K562 (cell line): ENCODE results near the gene TTC23L. TPM values are rescaled to one million over a fixed set of nuclear protein-coding genes. Genes with fewer than 3 reads are reported as not detected.
A peak's percentile ranks its signal among the peaks of the same experiment; 100 is the strongest.

Source experiments
- ARHGAP35 ChIP-seq: fragments of 450-650 bp; IDR thresholded peaks from 2 replicates; pipeline ENCODE4 v1.6.1; 2018; ENCODE audit not compliant: partially characterized antibody
- ARID3B ChIP-seq: fragments of 250-450 bp; sonication (Bioruptor Pico); IDR thresholded peaks from 2 replicates; pipeline ENCODE4 v1.4.0; 2020; ENCODE audit warnings: borderline replicate concordance
- CBFB ChIP-seq: sonication (generic); formaldehyde crosslinking; IDR thresholded peaks from 2 replicates; pipeline ENCODE4 v1.4.0; 2020; ENCODE audit warnings: mild to moderate bottlenecking, missing genetic modification reagents
- CUX1 ChIP-seq: fragments of 200-800 bp; sonication (Bioruptor generic); IDR thresholded peaks from 2 replicates; pipeline ENCODE4 v1.6.1; 2016; ENCODE audit warnings: missing genetic modification characterization, missing compliant biosample characterization
- GABPA ChIP-seq: fragments of 200-800 bp; sonication (Bioruptor generic); conservative IDR thresholded peaks from 2 replicates; pipeline ENCODE4 v1.6.1; 2016; ENCODE audit warnings: low read depth, missing genetic modification characterization, missing compliant biosample characterization
- KDM1A ChIP-seq, 2 experiments: fragments of 450-650 bp; IDR thresholded peaks; 2 replicates each; pipeline ENCODE4 v1.6.1; 2016; ENCODE audit warnings: mild to moderate bottlenecking in 2 of 2
- POLR2B ChIP-seq: fragments of 450-650 bp; IDR thresholded peaks from 2 replicates; pipeline ENCODE4 v1.6.1; 2018; ENCODE audit warnings: low read depth; ENCODE audit not compliant: partially characterized antibody
- RBM17 ChIP-seq: fragments of 200-400 bp; formaldehyde crosslinking; IDR thresholded peaks from 2 replicates; pipeline ENCODE4 v1.6.1; 2017; ENCODE audit warnings: low read depth, mild to moderate bottlenecking, low read length, borderline replicate concordance
- RBM22 ChIP-seq: fragments of 200-400 bp; formaldehyde crosslinking; IDR thresholded peaks from 2 replicates; pipeline ENCODE4 v1.6.1; 2018; ENCODE audit warnings: low read length, low read depth; ENCODE audit not compliant: poor library complexity, severe bottlenecking
- RNF219 ChIP-seq: fragments of 250-450 bp; sonication (Bioruptor Pico); IDR thresholded peaks from 2 replicates; pipeline ENCODE4 v1.5.0; 2022; ENCODE audit warnings: mild to moderate bottlenecking
- SMARCA4 ChIP-seq: fragments of 450-650 bp; IDR thresholded peaks from 2 replicates; pipeline ENCODE4 v1.6.1; 2016
- SP1 ChIP-seq: sonication (generic); formaldehyde crosslinking; IDR thresholded peaks from 2 replicates; pipeline ENCODE4 v1.8.1; 2022; ENCODE audit warnings: mild to moderate bottlenecking, missing genetic modification reagents
- SREBF1 ChIP-seq: fragments of 150-350 bp; IDR thresholded peaks from 2 replicates; pipeline ENCODE4 v1.6.1; 2014; ENCODE audit warnings: antibody characterized with exemption, low read depth, low read length, borderline replicate concordance
- TEAD4 ChIP-seq, 2 experiments: sonication (generic) in 1 of 2; formaldehyde crosslinking in 1 of 2; IDR thresholded peaks; 2 replicates each; pipeline versions ENCODE4 v1.6.1 to v1.8.0; 2012 to 2022; ENCODE audit warnings: borderline replicate concordance in 1 of 2, inconsistent platforms in 1 of 2, low read length in 1 of 2, mild to moderate bottlenecking in 1 of 2, missing genetic modification reagents in 1 of 2
- TOE1 ChIP-seq, 2 experiments: fragments of 450-650 bp in 1 of 2; sonication (generic) in 1 of 2; formaldehyde crosslinking in 1 of 2; IDR thresholded peaks; 2 replicates each; pipeline versions ENCODE4 v1.7.1 to v1.8.0; 2016 to 2022; ENCODE audit warnings: borderline replicate concordance in 2 of 2, mild to moderate bottlenecking in 2 of 2, antibody characterized with exemption in 1 of 2, inconsistent platforms in 1 of 2, low read depth in 1 of 2, missing genetic modification reagents in 1 of 2, moderate library complexity in 1 of 2
- ZNF174 ChIP-seq: fragments of 250-450 bp; sonication (Bioruptor Pico); IDR thresholded peaks from 2 replicates; pipeline ENCODE4 v1.4.0; 2020; ENCODE audit warnings: mild to moderate bottlenecking
- ZNF431 ChIP-seq: sonication (generic); formaldehyde crosslinking; IDR thresholded peaks from 2 replicates; pipeline ENCODE4 v1.8.0; 2022; ENCODE audit warnings: mild to moderate bottlenecking, missing genetic modification reagents
- ZNF717 ChIP-seq: fragments of 250-450 bp; sonication (Bioruptor Pico); IDR thresholded peaks from 2 replicates; pipeline ENCODE4 v1.5.0; 2021
- polyA plus RNA-seq, 8 experiments: library from polyadenylated mRNA; depleted of rRNA in 4 of 8; stranded (reverse) in 5 of 8; unstranded in 3 of 8; fragments of >200 nt; fragmentation: Nextera tagmentation in 2 of 8; fragmentation: Illumina TruSeq in 1 of 8; extraction: Ambion mirVana in 2 of 8; extraction: Trizol in 1 of 8; gene quantifications; 2 replicates each; pipeline versions ENCODE4 v1.2.1 to v1.2.3, GENCODE V29; 2011 to 2014; ENCODE audit warnings: inconsistent platforms in 1 of 8, missing spikeins in 1 of 8
- total RNA-seq, 7 experiments: library from RNA; depleted of rRNA in 6 of 7; stranded (reverse); fragments of >200 nt in 6 of 7; fragmentation: Illumina TruSeq in 2 of 7; extraction: Trizol in 2 of 7; gene quantifications; 2 replicates each; pipeline versions ENCODE4 v1.2.1 to v1.2.3, GENCODE V29; 2011 to 2021; ENCODE audit warnings: low replicate concordance in 1 of 7

The TTC23L gene
- total and polyA plus RNA-seq, 9 of the 15 experiments (the other 6 are each of a cell fraction or from before 2014, with no cell fraction given), result 0.03 to 0.32 (median 0.14) TPM; not detected in 2

- no peak for TF ChIP-seq ARID3B (CRISPR knock-in tag)
- TF ChIP-seq CBFB (CRISPR knock-in tag), result no peak
- peak; percentile 95 for TF ChIP-seq SMARCA4
- 0 out of 2 replicates have a peak, but pooled peaks have one; percentile 46 for TF ChIP-seq CUX1 (CRISPR knock-in tag)
- no peak for TF ChIP-seq ARHGAP35
- no peak for TF ChIP-seq ZNF717
- peak; percentile 55 for TF ChIP-seq POLR2B
- TF ChIP-seq RBM17, result no peak
- TF ChIP-seq SP1 (CRISPR knock-in tag), result no peak
- no peak for TF ChIP-seq SREBF1
- TF ChIP-seq ZNF174, result no peak
- 0 out of 2 replicates have a peak, but pooled peaks have one; percentile 52 for TF ChIP-seq TOE1 (IDR thresholded peaks at IDR 0.05; ENCODE audit: borderline replicate concordance)
- no peak for TF ChIP-seq TOE1 (CRISPR knock-in tag; IDR thresholded peaks at IDR 0.05; ENCODE audit: borderline replicate concordance, low read depth)
- no peak for TF ChIP-seq ZNF431 (CRISPR knock-in tag)
- no peak for TF ChIP-seq RNF219 (CRISPR knock-in tag)
- TF ChIP-seq KDM1A (IDR thresholded peaks at IDR 0.05), result peak; percentile 54 to 68; a peak in 3 of 4 replicates
- TF ChIP-seq GABPA (tag), result 0 out of 2 replicates have a peak, but pooled peaks have one; percentile 39
- no peak for TF ChIP-seq TEAD4 (IDR thresholded peaks at IDR 0.05; ENCODE audit: low read length)
- no peak for TF ChIP-seq TEAD4 (CRISPR knock-in tag; IDR thresholded peaks at IDR 0.05; ENCODE audit: borderline replicate concordance)
- TF ChIP-seq RBM22, result no peak
These were observed 28.1 kb downstream of the TTC23L start (continued) for GRCh38 chr5:34866989-34867471.
